Heart left ventricle (tissue), 16 donors: ENCODE data around the gene GPR179. TPM values are rescaled to one million over a fixed set of nuclear protein-coding genes. Genes with fewer than 3 reads are reported as not detected.
A peak's percentile ranks its signal among the peaks of the same experiment; 100 is the strongest.

Experiments
- ATAC-seq, 4 donors: fragments of 200-7000 bp; cut with Tn5 transposase; one replicate each; pipeline ENCODE4 v1.9.1; 2020 to 2022; ENCODE audit warnings: moderate library complexity in 4 of 4, mild to moderate bottlenecking in 3 of 4, moderate number of reproducible peaks in 1 of 4
- DNase-seq, 5 donors: peaks; one replicate each; pipeline ENCODE4 v3.0.0-alpha.2; 2020
- H3K27ac ChIP-seq, 12 donors: fragments of 200-600 bp; sonication (generic) in 4 of 12; one replicate each; pipeline versions ENCODE4 v1.5.0 to v1.8.0; 2016 to 2022; ENCODE audit warnings: mild to moderate bottlenecking in 2 of 12
- H3K27me3 ChIP-seq, 9 donors: fragments of 200-600 bp; sonication (generic) in 2 of 9; one replicate each; pipeline versions ENCODE4 v1.5.1 to v1.8.0; 2016 to 2022; ENCODE audit warnings: mild to moderate bottlenecking in 3 of 9
- H3K36me3 ChIP-seq, 9 donors: fragments of 200-600 bp; sonication (generic) in 2 of 9; one replicate each; pipeline versions ENCODE4 v1.5.0 to v1.8.0; 2018 to 2022; ENCODE audit warnings: mild to moderate bottlenecking in 2 of 9
- H3K4me1 ChIP-seq, 12 donors: fragments of 200-600 bp; sonication (generic) in 4 of 12; one replicate each; pipeline versions ENCODE4 v1.5.0 to v1.8.0; 2016 to 2022; ENCODE audit warnings: mild to moderate bottlenecking in 3 of 12
- H3K4me3 ChIP-seq, 12 donors: fragments of 200-600 bp; sonication (generic) in 4 of 12; one replicate each; pipeline versions ENCODE4 v1.5.0 to v1.8.0; 2017 to 2022; ENCODE audit warnings: mild to moderate bottlenecking in 9 of 12, moderate library complexity in 4 of 12
- H3K9me3 ChIP-seq, 12 donors: fragments of 200-600 bp; sonication (generic) in 4 of 12; one replicate each; pipeline versions ENCODE4 v1.5.0 to v1.8.0; 2016 to 2022; ENCODE audit warnings: mild to moderate bottlenecking in 1 of 12
- POLR2A ChIP-seq, 2 donors: fragments of 450-650 bp; IDR thresholded peaks; one replicate each; pipeline ENCODE4 v1.6.1; 2017; ENCODE audit warnings: antibody characterized with exemption in 2 of 2, mild to moderate bottlenecking in 2 of 2, moderate library complexity in 2 of 2
- WGBS, 4 donors: extraction: QIAGEN DNeasy Blood & Tissue Kit in 2 of 4; methylation state at CpG; one replicate each; pipeline versions ENCODE4 v1.1.5 to v1.1.7; 2013 to 2018; 5-methylcytosine and 5-hydroxymethylcytosine counted together
- intact Hi-C, 10 donors: fragments of 100-400 bp; cut with DNase I; formaldehyde crosslinking; loops; one replicate each; pipeline versions ENCODE4 v1.11.1 to v1.14.2; 2022
- long read RNA-seq, 3 donors: library from polyadenylated mRNA; unstranded; transcript quantifications; one replicate each; pipeline ENCODE4 v2.0.0, GENCODE V29; 2020 to 2021
- polyA plus RNA-seq, 2 donors: library from polyadenylated mRNA; stranded (reverse); fragments of 200-250 nt; gene quantifications; one replicate each; pipeline ENCODE4 v1.2.3, GENCODE V29; 2013
- total RNA-seq, 9 donors: library from RNA; depleted of rRNA in 2 of 9; stranded (reverse); fragments of >200 nt in 2 of 9; fragmentation: NEBNext Ultra II Directional in 3 of 9; extraction: Animal tissue kit (Norgen Biotek cat#: 25700) in 3 of 9; gene quantifications; one replicate each; pipeline versions ENCODE4 v1.1.0 to v1.2.4, GENCODE V29; 2016 to 2023
- TF ChIP-seq, protein P1 (sequence below), 12 donors: fragments of 200-600 bp; sonication (generic) in 4 of 12; IDR thresholded peaks; one replicate each; pipeline versions ENCODE4 v1.5.0 to v1.8.0; 2018 to 2022; ENCODE audit warnings: antibody characterized with exemption in 12 of 12, mild to moderate bottlenecking in 5 of 12
- donor health status: ischemic (EF 13 %, LVEDD 7.1; RV severe dilation, severe dysfunction).
- donor health status: healthy with polysubstance abuse.
- donor health status: DM: no; HTN: yes; CAD: no.
- donor health status: DM: no; HTN: no; CAD: no.
- donor health status: ischemic (EF 25% LVEDD 6.9; RV normal size, moderate dysfunction).
- donor health status: ischemic (EF 25% LVEDD 5.7; RV mildly dilated, moderate dysfunction).
- donor health status: healthy.
- donor health status: DM: yes; HTN: yes; CAD: no.
- donor health status: ischemic (EF 35%, LVEDD 5.7; RV mildly dilated, moderate dysfunction).
- donor health status: nonischemic (EF 11% LVEDD 7.7; RV severe dilation, severe dysfunction).
- donor health status: DM: yes; HTN: yes; CAD: no.
- donor health status: PGD.
- donor health status: ischemic (EF 29% LVEDD 5.4; RV normal size, mild dysfunction).
- donor health status: nonischemic (EF 23%, LVEDD 6.1; RV moderate dilation, normal function).

The GPR179 gene
- total RNA-seq (under 1 TPM in 4 of 9 donors, not detected in 5; 0.04 to 0.25 (median 0.08) TPM), polyA plus RNA-seq (under 1 TPM; 0.03 to 0.08 TPM)
- long read RNA-seq, donor 1 = 0 reads
- long read RNA-seq, donor 2 = 0 reads
- long read RNA-seq, donor 3 = 0 reads

- no peaks in the 10 kb centered on the region for H3K36me3 ChIP-seq
- no peaks in the 10 kb centered on the region for H3K9me3 ChIP-seq
- 76 to 83% (median 81%) methylated on average over 18 of the region's 18 CpGs for WGBS, 4 donors
- no peak within 1 kb of the TSS for H3K27ac ChIP-seq
- peaks cover 0 to 8% (median 0%) of the 10 kb centered on the region in 12 donors for H3K4me1 ChIP-seq
- intact Hi-C loops = loop anchor here in 3 of 10 donors (5.0 to 10.0 kb wide), 3 partner anchors 38 to 321 kb away; no protein-coding TSS in a partner anchor
- ATAC-seq (no peak), DNase-seq (no peak)
- no peak within 1 kb of the TSS for H3K4me3 ChIP-seq
- no peaks in the 10 kb centered on the region for H3K27me3 ChIP-seq
- no peak for TF ChIP-seq POLR2A (IDR thresholded peaks at IDR 0.05)
- TF ChIP-seq, protein P1, sequence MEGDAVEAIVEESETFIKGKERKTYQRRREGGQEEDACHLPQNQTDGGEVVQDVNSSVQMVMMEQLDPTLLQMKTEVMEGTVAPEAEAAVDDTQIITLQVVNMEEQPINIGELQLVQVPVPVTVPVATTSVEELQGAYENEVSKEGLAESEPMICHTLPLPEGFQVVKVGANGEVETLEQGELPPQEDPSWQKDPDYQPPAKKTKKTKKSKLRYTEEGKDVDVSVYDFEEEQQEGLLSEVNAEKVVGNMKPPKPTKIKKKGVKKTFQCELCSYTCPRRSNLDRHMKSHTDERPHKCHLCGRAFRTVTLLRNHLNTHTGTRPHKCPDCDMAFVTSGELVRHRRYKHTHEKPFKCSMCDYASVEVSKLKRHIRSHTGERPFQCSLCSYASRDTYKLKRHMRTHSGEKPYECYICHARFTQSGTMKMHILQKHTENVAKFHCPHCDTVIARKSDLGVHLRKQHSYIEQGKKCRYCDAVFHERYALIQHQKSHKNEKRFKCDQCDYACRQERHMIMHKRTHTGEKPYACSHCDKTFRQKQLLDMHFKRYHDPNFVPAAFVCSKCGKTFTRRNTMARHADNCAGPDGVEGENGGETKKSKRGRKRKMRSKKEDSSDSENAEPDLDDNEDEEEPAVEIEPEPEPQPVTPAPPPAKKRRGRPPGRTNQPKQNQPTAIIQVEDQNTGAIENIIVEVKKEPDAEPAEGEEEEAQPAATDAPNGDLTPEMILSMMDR (IDR thresholded peaks at IDR 0.05) = no peak
Measured at GRCh38 chr17:38343608-38344419, at the start of gene GPR179. Gene GPR179 (minus strand): TSS chr17:38343956. CDS start chr17:38343789, 167 bp downstream.

GRCh38 chr17:38379448-38379847 is 35.7 kb upstream of the GPR179 start:
- no peak for TF ChIP-seq POLR2A (IDR thresholded peaks at IDR 0.05)
- TF ChIP-seq, protein P1 (IDR thresholded peaks at IDR 0.05) = no peak
- DNase-seq = no peak
- intact Hi-C loops = no loop called here
- ATAC-seq = no peak
- Histone ChIP-seq H3K9me3 (no peaks in the 10 kb centered on the region), H3K4me1 (no peaks in the 10 kb centered on the region), H3K27ac (no peak overlapping the region), H3K4me3 (no peak overlapping the region), H3K36me3 (peaks cover 0 to 90% (median 62%) of the 10 kb centered on the region in 9 donors), H3K27me3 (no peaks in the 10 kb centered on the region)
- WGBS, 4 donors = 93 to 97% (median 95%) methylated on average over 1 of the region's 1 CpG

GRCh38 chr17:38369124-38369886 is 25.5 kb upstream of the GPR179 start:
- H3K4me1 ChIP-seq = peaks cover 0 to 7% (median 0%) of the 10 kb centered on the region in 12 donors
- no peak overlapping the region for H3K27ac ChIP-seq
- peaks cover 0 to 100% (median 90%) of the 10 kb centered on the region in 9 donors for H3K36me3 ChIP-seq
- TF ChIP-seq POLR2A (IDR thresholded peaks at IDR 0.05) = no peak
- TF ChIP-seq, protein P1 (IDR thresholded peaks at IDR 0.05) = no peak
- WGBS, 4 donors = 70 to 73% (median 71%) methylated on average over 8 of the region's 8 CpGs
- H3K27me3 ChIP-seq = no peaks in the 10 kb centered on the region
- no peaks in the 10 kb centered on the region for H3K9me3 ChIP-seq
- H3K4me3 ChIP-seq = no peak overlapping the region
- ATAC-seq = peak in 1 of 4 donors; percentile 43
- no peak for DNase-seq
- intact Hi-C loops = no loop called here

DNA sequence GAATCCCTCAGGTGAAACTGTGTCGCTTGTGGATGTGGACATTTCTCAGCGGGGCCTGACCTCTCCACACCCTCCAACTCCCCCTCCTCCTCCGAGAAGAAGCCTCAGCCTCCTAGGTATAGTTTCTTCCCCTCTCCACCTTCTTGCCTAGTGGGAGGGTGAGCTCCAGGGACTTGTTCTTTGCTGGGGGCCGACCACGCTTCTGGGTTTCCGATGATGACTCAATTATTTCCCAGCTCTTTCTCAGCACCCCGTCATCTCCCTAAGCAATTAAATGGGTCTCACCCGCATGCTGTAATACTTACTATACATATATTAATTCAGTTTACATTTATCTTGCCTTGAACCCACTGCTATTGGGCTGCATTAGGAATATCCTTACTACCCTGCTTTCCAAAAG is 21.0 kb upstream of the GPR179 start:
- peaks cover 0 to 78% (median 58%) of the 10 kb centered on the region in 9 donors for H3K36me3 ChIP-seq
- DNase-seq (no peak), ATAC-seq (no peak)
- TF ChIP-seq, protein P1 (IDR thresholded peaks at IDR 0.05) = no peak
- no peak for TF ChIP-seq POLR2A (IDR thresholded peaks at IDR 0.05)
- H3K27ac ChIP-seq = no peak overlapping the region
- peaks cover 0 to 22% (median 9%) of the 10 kb centered on the region in 12 donors for H3K4me1 ChIP-seq
- intact Hi-C loops = no loop called here
- no peaks in the 10 kb centered on the region for H3K9me3 ChIP-seq
- 87 to 95% (median 91%) methylated on average over 8 of the region's 8 CpGs for WGBS, 4 donors
- no peaks in the 10 kb centered on the region for H3K27me3 ChIP-seq
- no peak overlapping the region for H3K4me3 ChIP-seq
